Hematopoietic multipotent progenitor cell treated with erythropoietin and hydrocortisone succinate and interleukin-3 and kit ligand, for 4 days (in vitro differentiated cells): ENCODE results near the gene HSPA12B.

Experiments
- DNase-seq: peaks from one replicate; pipeline ENCODE4 v3.0.0-alpha.2; 2015

The HSPA12B gene, protein sequence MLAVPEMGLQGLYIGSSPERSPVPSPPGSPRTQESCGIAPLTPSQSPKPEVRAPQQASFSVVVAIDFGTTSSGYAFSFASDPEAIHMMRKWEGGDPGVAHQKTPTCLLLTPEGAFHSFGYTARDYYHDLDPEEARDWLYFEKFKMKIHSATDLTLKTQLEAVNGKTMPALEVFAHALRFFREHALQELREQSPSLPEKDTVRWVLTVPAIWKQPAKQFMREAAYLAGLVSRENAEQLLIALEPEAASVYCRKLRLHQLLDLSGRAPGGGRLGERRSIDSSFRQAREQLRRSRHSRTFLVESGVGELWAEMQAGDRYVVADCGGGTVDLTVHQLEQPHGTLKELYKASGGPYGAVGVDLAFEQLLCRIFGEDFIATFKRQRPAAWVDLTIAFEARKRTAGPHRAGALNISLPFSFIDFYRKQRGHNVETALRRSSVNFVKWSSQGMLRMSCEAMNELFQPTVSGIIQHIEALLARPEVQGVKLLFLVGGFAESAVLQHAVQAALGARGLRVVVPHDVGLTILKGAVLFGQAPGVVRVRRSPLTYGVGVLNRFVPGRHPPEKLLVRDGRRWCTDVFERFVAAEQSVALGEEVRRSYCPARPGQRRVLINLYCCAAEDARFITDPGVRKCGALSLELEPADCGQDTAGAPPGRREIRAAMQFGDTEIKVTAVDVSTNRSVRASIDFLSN

GRCh38 chr20:3732327-3733118 is at the start of gene HSPA12B:
Gene HSPA12B (plus strand): TSS chr20:3732685. CDS start chr20:3738675, 5,990 bp downstream.
- no peak for DNase-seq

DNA sequence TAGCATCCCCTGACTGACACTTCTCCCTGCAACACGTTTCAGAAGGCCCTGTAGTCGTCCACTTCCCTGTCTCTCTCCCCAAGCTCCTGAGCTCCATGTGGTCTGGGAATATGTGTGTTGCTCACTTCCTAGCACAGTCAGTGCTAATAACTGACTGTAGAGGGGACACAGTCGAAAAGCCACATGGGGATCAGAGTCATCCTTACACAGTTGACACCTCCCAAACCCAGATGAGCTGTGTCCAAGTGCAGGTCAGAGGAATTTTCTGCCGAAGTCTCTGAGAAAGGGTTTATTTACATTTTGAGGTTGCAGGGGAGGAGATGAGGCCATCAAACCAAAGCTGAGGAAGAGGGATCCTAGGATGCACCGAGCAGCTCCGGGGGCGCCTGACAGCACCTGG is 47.1 kb upstream of the HSPA12B start:
- no peak for DNase-seq

GRCh38 chr20:3686421-3686820 is 46.1 kb upstream of the HSPA12B start:
- DNase-seq: no peak

DNA sequence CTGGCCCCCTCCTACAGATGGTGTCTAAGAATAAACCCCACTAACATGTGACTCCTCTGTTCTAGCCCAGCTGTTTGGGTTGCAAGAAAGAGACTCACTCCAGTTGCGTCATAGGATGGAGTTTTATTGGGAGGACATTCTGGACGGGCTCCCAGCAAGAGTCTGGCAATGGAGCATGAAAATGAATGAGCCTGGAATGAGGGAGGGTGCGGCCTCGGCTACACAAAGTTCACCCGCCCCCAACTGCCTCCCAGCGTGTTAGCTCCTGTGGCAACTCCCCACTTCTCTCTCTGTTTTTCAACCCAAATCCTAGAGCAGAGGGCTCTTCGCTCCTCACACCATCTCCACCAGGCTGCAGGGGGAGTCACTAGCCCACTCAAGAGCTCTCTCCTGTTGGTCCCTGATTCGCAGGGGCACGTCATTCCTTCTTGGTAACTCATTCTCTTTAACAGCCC is 45.6 kb upstream of the HSPA12B start:
- no peak for DNase-seq

GRCh38 chr20:3687655-3688054 is 44.8 kb upstream of the HSPA12B start:
- DNase-seq: peak; percentile 35

DNA sequence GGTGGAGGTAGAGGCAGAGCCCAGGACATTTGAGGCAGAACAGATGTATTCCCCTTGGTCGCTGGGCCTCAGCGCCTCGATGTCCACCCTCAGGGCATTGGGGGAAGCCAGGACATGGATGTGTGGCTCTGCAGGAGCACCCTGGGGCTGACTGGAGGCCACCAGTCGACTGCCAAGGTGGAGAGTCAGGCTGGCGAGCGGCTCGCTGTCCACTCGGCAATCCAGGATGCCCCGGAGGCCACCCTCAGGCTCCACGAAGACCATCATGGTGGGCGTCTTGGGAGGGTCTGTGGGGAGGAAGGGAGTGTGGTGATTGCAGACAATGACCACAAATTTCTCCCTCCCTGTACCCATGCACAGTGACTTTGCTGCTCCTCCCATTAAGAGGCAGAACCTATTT is 42.5 kb upstream of the HSPA12B start:
- no peak for DNase-seq

GRCh38 chr20:3690413-3690812 is 42.1 kb upstream of the HSPA12B start:
- no peak for DNase-seq

DNA sequence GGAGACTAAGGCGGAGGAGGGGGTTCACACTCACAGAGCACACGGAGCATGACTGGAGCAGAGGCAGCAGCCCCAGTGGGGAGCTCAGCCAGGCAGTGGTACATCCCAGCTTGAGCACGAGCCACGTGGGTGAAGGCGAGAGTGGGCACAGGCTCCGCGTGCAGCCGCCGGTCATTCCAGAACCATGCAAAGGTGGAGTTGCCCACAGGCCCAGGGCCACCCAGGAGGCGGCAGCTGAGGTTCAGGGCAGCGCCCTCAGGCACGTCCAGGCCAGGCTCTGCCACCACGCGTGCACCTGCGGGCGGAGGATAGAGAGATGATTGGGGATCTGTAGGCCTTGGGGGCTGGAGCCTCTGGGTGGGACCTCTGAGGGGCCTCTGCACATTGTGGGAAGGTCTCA is 41.2 kb upstream of the HSPA12B start:
- no peak for DNase-seq

- no peak for DNase-seq
Observed at GRCh38 chr20:3691897-3692296, 40.6 kb upstream of the HSPA12B start.

DNA sequence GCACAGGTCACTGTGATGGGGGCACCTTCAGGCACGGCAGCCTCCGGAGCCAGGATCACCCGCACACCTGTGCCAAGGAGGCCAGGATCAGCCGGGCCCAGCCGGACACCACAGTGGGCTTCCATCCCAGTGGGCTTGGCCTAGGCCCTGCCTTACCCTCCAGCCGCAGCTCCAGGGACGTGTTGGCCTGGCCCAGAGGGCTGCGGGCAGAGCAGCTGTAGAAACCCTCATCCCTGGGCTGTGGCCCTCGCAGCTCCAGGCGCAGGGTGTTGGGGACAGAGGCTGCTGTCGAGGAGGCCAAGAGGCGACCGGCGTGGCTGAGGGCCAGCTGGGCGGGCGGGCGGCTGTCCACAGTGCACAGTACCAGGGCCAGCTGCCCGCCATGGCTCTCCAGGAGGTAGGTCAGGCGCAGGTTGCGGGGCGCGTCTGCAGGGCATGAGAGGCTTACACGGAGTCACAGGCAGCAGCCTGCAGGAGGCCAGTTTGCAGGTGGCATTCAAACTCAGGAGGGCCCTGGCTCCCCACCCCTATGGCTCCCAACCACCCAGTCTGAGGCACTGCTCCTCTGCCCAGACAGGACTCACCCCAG is 39.7 kb upstream of the HSPA12B start:
- DNase-seq: no peak

GRCh38 chr20:3693376-3693775 is 39.1 kb upstream of the HSPA12B start:
- DNase-seq: no peak

DNA sequence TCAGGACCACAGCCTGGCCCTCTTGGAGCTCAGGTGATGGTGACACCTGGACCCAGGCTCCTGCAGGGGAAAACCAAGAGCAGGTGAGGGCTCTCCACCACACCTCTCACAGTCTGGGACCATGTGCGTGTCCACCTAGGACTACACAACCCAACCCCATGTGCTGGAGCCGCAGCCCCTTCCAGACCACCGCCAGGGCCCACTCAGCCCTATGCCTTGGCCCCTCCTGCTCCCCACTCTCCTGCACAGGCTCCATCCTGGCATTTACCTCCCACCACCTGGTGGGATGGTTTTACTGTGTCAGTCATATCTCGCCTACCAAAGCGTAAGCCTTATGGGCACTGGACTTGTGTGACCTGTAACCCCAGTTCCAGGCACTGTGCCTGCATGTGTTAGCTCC is 37.6 kb upstream of the HSPA12B start:
- no peak for DNase-seq

GRCh38 chr20:3696200-3696599 is 36.3 kb upstream of the HSPA12B start:
- peak; percentile 46 for DNase-seq

DNA sequence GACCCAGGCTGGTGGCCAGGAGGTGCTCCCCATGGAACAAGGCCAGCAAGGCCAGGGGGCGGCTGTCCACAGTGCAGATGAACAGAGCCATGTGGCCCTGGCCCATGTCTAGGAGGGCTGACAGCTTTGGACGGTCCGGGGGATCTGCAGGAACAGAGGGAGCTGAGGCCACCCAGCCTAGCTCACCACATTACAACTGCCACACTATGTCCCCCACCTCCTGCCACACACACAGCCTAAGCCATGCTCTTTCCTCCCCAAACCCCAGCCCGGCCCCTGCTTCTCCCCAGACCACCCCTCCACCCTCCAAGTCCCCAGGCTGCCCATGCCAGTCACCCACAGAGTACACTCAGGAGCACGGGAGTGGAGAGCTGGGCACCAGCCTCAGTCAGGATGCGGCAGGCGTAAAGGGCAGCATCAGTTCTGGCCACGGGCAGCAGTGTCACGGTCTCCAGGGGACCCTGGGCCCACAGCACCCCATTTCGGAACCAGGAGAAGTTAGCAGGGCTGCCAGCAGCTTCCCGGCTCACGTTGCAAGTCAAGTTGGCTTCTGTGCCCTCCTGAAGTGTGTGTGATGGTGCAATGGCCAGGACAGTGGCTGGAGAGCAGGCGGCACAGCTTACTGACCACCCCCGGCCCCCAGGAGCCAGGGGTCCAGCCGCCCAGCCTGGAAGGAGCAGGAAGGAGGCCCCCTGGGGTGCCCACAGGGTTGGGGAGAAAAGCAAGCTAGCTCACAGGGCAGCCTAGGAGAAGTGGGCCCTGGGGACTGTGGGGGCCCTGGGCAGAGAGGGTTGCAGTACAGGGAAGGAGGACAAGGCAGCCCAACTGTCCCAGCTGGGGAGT is 35.5 kb upstream of the HSPA12B start:
- no peak for DNase-seq

- DNase-seq: no peak
Observed at GRCh38 chr20:3697588-3698305, 34.7 kb upstream of the HSPA12B start.

- DNase-seq: no peak
Observed at GRCh38 chr20:3698591-3699001, 33.9 kb upstream of the HSPA12B start.

DNA sequence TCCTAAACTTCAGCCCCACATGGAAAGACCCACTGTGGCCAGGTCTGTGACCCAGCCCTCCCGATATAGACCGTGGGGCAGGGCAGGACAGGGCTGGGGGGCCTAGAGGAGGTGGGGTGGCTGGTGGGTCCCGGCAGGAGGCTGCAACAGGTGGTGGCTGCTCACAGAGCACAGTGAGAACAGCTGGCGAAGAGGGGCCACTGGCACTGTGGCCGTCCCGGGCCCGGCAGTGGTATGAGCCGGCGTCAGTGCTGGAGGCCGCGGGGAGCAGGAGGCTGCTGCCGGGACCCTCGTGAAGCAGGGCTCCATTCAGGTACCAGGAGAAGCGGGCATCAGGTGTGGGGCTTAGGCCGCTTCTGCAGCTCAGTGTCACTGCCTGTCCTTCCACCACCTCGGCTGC is 33.4 kb upstream of the HSPA12B start:
- DNase-seq: no peak

- DNase-seq: no peak
Observed at GRCh38 chr20:3701061-3701998, 31.2 kb upstream of the HSPA12B start.

DNA sequence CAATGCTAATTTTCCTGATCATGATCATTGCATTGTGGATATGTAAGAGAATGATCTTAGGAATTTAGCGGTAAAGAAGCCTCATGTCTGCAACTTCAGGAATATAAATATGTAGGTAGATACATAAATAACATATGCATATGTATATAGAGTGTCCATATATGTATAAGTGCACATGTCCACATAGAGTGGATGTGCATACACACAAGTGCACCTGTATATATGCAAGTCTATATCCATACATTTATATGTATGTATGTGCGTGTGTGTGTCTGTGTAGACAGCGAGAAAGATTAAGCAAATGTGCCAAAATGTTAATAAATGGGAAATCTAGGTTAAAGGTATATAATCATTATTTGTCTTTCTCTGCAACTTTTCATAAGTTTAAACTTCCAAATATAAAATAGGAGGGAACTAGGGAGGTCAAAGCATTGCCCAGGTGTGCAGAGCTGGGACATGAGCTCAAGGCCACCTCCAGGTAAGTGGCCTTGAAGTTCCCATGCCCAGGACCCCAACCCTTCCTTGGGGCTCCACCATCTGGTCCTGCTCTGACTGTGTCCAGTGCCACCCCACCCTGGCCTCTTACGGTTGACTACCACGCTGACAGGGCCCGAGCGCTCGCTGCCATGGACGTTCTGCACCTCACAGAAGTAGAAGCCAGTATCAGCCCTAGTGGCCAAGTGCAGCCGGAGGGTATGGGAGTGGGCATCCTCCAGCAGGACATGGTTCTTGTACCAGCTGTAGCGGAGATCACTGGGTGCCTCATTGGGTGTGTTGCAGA is 29.7 kb upstream of the HSPA12B start:
- DNase-seq: no peak
